ENCODE data around the gene ERGIC1.

Gene ERGIC1

DNA sequence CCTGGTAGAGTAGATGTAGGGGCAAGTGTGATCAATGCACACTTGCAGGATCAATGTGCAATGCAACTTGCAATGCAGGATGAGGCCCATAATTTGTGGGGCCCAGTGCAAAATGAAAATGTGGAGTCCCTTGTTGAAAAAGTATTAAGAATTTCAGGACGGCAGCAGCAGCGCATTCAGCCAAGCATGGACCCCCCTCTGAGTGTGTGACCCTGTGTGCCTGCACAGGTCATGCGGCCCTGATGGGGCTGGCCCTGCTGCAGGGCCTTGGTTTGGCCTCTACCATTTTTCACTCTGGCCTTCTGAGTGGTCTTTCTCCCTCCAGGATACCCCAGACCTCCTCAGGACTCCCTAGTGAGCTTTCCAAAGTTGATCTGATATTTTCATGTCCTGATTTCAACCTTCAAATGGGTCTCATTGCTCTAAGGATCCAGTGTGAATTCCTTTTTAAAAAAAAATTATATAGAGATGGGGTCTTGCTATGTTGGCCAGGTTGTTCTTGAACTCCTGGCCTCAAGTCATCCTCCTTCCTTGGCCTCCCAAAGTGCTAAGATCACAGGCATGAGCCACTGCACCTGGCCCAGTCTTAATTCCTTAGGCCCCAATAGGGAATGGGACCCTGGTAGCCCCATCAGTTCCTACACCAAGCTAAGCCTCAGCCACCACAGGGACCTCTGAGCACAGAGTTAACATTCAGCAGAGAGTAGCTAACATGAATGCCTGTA is 4.3 kb downstream of the ERGIC1 start:
- TF ChIP-seq, protein P1, sequence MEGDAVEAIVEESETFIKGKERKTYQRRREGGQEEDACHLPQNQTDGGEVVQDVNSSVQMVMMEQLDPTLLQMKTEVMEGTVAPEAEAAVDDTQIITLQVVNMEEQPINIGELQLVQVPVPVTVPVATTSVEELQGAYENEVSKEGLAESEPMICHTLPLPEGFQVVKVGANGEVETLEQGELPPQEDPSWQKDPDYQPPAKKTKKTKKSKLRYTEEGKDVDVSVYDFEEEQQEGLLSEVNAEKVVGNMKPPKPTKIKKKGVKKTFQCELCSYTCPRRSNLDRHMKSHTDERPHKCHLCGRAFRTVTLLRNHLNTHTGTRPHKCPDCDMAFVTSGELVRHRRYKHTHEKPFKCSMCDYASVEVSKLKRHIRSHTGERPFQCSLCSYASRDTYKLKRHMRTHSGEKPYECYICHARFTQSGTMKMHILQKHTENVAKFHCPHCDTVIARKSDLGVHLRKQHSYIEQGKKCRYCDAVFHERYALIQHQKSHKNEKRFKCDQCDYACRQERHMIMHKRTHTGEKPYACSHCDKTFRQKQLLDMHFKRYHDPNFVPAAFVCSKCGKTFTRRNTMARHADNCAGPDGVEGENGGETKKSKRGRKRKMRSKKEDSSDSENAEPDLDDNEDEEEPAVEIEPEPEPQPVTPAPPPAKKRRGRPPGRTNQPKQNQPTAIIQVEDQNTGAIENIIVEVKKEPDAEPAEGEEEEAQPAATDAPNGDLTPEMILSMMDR (IDR thresholded peaks at IDR 0.05; ENCODE audit: low read depth, low read length), result no peak
- DNase-seq (ENCODE audit: extremely low read depth, low read depth), result no peak

DNA sequence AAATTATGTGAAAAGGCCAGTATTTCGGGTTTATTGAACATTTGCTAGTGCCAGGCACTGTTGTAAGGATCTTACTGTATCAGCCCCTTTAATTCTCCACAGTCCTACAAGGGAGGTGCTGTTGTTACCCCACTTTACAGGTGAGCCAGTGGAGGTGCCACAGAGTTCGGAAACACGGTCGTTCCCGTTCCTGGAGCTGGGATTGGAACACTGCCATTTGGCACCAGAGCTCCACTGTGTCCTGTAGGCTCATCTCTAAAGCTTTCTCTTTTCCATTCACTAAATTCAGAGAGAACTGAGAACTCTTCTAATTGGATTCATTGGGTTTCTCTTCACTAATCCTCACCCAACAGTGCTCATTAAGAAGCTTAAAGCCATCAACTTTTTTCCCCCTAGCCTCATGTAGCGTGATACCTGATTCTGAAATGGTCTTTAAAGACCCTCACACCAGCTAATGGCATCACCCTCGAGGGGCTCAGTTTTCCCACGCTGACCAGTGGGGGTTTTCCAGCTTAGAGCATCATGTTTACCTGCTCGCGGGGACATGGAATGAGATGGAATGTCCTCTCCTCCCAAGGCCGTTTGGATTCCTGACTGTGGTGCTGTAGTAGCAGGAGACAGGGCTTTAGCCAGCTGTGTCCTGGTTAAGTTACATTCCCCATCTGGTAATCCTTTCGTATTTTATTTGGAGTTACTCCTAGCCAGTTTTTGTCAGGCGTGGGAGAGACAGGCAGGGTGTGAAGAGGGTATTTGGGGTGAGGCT is 5.8 kb downstream of the ERGIC1 start:
- no peak for DNase-seq (ENCODE audit: extremely low read depth, low read depth)

DNA sequence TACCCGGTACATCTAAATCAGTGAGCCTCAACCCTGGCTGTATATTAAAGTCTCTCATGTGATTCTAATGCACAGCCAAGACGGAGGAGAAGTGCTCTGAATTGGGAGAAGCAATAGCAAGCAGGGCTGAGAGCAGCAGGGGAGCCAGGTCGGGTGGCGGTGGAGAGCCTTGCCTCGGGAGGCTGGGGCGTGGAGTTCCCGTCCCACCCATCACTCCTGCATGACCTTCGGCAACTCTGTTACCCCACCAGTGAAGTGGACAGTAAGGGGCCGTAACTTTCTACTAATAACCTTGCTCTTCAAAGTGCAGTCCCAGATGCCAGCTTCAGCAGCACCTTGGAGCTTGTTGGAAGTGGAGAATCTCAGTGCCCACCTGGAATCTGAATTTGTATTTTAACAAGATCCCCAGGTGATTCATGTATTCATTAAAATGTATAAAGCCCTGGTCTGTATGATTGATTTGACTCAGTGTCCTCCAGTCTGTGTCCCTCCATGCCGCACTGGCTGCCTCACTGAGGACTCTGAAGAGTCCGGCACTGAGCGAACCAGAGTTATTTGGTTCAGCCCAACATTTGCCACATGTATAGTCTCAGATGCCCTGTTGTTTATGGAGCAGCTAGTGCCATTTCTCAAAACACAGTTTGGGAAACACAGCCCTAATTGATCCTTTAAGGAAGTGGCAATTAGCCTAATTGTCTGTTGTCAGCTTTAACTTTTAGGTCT is 6.5 kb downstream of the ERGIC1 start:
- TF ChIP-seq, protein P1 (IDR thresholded peaks at IDR 0.05; ENCODE audit: low read depth, low read length), result no peak
- no peak for DNase-seq (ENCODE audit: extremely low read depth, low read depth)

More for the DNA sequence above, 5.8 kb downstream of the ERGIC1 start:
- TF ChIP-seq, protein P1 (IDR thresholded peaks at IDR 0.05; ENCODE audit: low read depth, low read length), result no peak

DNA sequence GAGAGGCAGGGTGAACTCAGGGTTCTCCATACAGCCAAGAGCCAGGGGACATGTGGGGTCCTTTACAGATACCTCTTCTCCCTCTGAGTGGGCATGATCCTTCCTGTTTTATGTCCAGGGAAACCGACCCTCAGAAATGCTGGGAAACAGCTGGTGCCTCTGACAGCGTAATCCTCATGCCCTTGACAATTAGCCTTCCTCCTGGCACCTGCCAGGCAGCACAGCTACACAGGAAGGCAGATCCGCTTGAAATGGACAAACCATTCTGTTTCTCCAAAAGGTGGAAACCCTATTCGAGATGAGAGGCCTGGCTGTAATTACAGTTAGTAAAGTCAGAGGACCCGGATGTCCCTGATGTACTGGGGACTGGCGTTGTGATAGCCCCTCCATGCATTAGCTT is 7.2 kb downstream of the ERGIC1 start:
- TF ChIP-seq, protein P1 (IDR thresholded peaks at IDR 0.05; ENCODE audit: low read depth, low read length), result no peak
- DNase-seq (ENCODE audit: extremely low read depth, low read depth), result no peak

DNA sequence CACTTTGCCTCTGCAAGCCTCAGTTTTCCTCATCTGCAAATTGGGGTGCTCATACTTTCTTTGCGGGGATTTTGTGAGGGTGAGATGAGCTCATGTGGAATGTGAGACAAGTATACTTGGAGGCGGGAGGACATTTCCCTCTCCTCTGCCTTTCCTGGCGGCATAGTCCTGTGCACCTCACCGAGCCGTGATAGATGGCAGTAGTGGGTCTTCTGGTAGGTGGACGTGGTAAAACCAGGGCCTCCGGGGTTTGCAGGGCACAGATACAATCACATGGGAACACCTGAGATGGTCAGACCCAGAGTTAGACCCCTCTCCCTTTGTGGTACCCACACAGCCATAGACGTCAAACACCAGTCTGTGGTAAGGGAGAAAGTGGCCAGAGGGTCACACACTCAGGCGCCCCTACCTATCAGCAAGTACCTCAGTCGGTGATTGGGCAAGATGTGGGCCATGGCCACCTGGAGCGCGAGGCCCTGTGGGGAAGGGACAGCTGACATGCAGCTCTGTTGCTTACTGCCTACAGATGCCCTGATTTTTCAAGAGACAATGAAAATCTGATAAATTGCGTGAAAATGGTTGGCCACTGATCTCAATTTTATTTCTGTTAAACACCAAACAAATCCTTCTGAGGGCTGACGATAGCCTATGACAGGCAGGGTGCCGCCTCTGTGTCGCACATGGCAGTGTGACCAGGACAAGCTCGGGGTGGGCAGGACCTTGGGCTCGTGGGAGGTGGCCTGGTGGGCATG is 9.9 kb downstream of the ERGIC1 start:
- DNase-seq (ENCODE audit: extremely low read depth, low read depth), result no peak
- TF ChIP-seq, protein P1 (IDR thresholded peaks at IDR 0.05; ENCODE audit: low read depth, low read length), result no peak

DNA sequence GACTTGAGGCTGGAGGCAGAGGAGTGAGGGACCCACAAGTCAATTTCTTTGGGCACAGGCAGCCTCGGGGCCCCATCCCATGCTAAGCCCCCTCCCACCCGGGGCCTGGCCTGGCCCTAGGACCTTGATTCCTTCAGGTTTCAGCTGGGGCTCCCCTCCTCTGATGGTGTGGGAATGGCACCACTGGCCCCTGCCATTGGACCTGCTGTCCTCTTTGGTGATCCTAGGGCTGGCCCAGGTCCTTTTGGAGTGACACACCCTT is 10.5 kb downstream of the ERGIC1 start:
- DNase-seq (ENCODE audit: extremely low read depth, low read depth), result no peak
- TF ChIP-seq, protein P1 (IDR thresholded peaks at IDR 0.05; ENCODE audit: low read depth, low read length), result no peak
